ENCODE results near the gene HERC2.
A peak's percentile ranks its signal among the peaks of the same experiment; 100 is the strongest.

The HERC2 gene

GRCh38 chr15:28107111-28107903 is 214.7 kb downstream of the HERC2 start:
- Histone ChIP-seq H3K4me1 (ENCODE audit: insufficient read depth, low read length) (no peaks in the 10 kb centered on the region), H3K9ac (ENCODE audit: low read depth, low read length) (peak overlapping the region; percentile 79), H3K9me3 (ENCODE audit: control insufficient read depth, insufficient read depth, low read length) (no peaks in the 10 kb centered on the region), H3K36me3 (ENCODE audit: insufficient read depth, low read length) (peaks cover 5% of the 10 kb centered on the region; the same call in 1 of the 2 replicates)

DNA sequence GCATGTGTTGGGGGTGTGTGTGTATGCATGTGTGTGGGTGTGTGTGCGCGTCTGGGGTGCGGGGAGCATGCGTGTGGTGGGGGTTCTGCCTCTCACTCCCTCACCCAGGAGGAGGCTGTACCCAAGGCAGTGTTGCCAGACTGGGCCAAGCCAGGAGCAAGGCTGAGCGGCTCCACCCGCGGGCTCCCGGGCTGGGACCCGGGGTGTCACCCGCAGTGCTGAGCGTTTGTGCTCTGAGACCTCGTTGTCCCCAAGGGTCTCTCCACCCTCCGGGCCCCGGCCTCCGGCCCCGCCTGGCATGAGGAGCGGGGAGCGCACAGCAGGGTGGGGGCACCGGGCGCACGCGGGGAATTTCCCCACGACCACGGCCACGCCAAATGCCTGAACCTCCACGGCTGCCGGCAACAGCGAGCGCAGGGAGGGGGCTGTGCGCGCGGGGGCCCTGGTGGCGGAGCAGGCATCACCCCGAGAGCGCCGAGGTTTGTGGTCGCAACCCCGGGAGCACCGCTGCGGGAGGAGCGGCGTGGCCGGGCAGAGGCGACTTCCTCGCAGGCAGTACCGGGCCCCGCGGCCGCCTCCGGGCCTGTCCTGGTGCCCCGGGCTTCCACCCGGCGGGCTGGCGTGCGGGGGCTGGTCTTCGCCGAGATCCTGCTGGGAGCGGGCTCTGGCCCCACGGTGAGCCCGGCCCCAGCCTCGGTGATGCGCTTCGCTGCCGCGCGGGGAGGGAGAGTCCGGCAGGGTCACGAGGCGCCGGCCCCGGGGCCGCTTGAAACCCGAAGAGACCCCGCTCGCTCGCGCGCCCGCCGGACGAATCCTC is 215.5 kb downstream of the HERC2 start:
- H3K4me1 ChIP-seq (ENCODE audit: insufficient read depth, low read length) = no peaks in the 10 kb centered on the region
- peak overlapping the region; percentile 79 for H3K9ac ChIP-seq (ENCODE audit: low read depth, low read length)
- H3K36me3 ChIP-seq (ENCODE audit: insufficient read depth, low read length) = peaks cover under 1% of the 10 kb centered on the region; the same call in 1 of the 2 replicates
- H3K9me3 ChIP-seq (ENCODE audit: control insufficient read depth, insufficient read depth, low read length) = no peaks in the 10 kb centered on the region

GRCh38 chr15:28105793-28106192 is 216.2 kb downstream of the HERC2 start:
- Histone ChIP-seq H3K4me1 (ENCODE audit: insufficient read depth, low read length) (no peaks in the 10 kb centered on the region), H3K9ac (ENCODE audit: low read depth, low read length) (no peak overlapping the region), H3K9me3 (ENCODE audit: control insufficient read depth, insufficient read depth, low read length) (no peaks in the 10 kb centered on the region), H3K36me3 (ENCODE audit: insufficient read depth, low read length) (no peaks in the 10 kb centered on the region)

DNA sequence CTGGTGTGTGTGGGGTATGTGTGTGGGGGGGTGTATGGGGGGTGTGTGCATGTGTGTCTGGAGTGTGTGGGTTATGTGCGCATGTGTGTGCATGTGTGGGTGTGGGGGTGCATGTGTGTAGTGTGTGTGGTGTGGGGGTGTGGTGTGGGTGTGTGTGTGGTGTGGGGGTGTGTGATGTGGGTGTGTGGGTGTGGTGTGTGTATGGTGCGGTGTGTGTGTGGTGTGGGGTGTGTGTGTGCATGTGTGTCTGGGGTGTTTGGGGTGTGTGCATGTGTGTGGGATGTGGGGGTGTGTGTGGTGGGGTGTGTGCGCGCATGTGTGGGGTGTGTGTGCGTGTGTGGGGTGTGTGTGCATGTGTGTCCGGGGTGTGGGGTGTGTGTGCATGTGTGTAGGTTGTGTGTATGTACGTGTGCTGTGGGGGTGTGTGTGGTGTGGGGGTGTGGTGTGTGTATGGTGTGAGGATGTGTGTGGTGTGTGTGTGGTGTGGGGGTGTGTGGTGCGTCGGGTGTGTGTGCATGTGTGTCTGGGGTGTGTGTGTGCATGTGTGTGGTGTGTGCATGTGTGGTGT is 216.7 kb downstream of the HERC2 start:
- H3K36me3 ChIP-seq (ENCODE audit: insufficient read depth, low read length) = no peaks in the 10 kb centered on the region
- no peaks in the 10 kb centered on the region for H3K9me3 ChIP-seq (ENCODE audit: control insufficient read depth, insufficient read depth, low read length)
- H3K4me1 ChIP-seq (ENCODE audit: insufficient read depth, low read length) = no peaks in the 10 kb centered on the region
- H3K9ac ChIP-seq (ENCODE audit: low read depth, low read length) = no peak overlapping the region

DNA sequence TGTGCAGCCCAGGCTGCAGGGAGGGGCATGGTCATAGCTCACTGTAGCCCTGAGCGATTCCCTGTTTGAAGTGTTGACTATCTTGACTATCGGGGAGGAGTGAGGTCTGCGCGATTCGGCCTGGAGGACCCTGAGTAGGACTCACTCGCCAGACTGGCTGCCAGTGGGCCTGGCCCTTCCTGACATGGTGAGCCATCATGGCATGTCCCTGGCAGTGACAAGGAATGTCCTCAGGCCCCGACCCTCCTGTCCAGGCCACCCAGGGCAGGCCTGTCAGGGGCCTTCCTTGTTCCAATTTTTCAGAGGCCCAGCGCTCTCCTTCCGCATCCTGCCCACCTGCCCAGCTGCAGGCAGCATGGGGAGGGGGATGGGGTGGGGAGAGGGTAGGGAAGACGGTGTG is 217.7 kb downstream of the HERC2 start:
- Histone ChIP-seq H3K4me1 (ENCODE audit: insufficient read depth, low read length) (no peaks in the 10 kb centered on the region), H3K9me3 (ENCODE audit: control insufficient read depth, insufficient read depth, low read length) (no peaks in the 10 kb centered on the region), H3K36me3 (ENCODE audit: insufficient read depth, low read length) (no peaks in the 10 kb centered on the region), H3K9ac (ENCODE audit: low read depth, low read length) (no peak overlapping the region)

- H3K4me1 ChIP-seq (ENCODE audit: insufficient read depth, low read length) = peaks cover under 1% of the 10 kb centered on the region; the same call in 1 of the 2 replicates
- H3K9me3 ChIP-seq (ENCODE audit: control insufficient read depth, insufficient read depth, low read length) = no peaks in the 10 kb centered on the region
- no peaks in the 10 kb centered on the region for H3K36me3 ChIP-seq (ENCODE audit: insufficient read depth, low read length)
- no peak overlapping the region for H3K9ac ChIP-seq (ENCODE audit: low read depth, low read length)
Observed at GRCh38 chr15:28103831-28104230, 218.1 kb downstream of the HERC2 start.

- peaks cover 9% of the 10 kb centered on the region; the same call in 1 of the 2 replicates for H3K4me1 ChIP-seq (ENCODE audit: insufficient read depth, low read length)
- no peak overlapping the region for H3K9ac ChIP-seq (ENCODE audit: low read depth, low read length)
Observed at GRCh38 chr15:28101983-28102441, 220.0 kb downstream of the HERC2 start.

GRCh38 chr15:28101201-28101600 is 220.8 kb downstream of the HERC2 start:
- peaks cover 9% of the 10 kb centered on the region; the same call in 1 of the 2 replicates for H3K4me1 ChIP-seq (ENCODE audit: insufficient read depth, low read length)
- H3K9me3 ChIP-seq (ENCODE audit: control insufficient read depth, insufficient read depth, low read length) = no peaks in the 10 kb centered on the region
- no peak overlapping the region for H3K9ac ChIP-seq (ENCODE audit: low read depth, low read length)
- no peaks in the 10 kb centered on the region for H3K36me3 ChIP-seq (ENCODE audit: insufficient read depth, low read length)

More at GRCh38 chr15:28101983-28102441, 220.0 kb downstream of the HERC2 start:
- Histone ChIP-seq H3K36me3 (ENCODE audit: insufficient read depth, low read length) (no peaks in the 10 kb centered on the region), H3K9me3 (ENCODE audit: control insufficient read depth, insufficient read depth, low read length) (no peaks in the 10 kb centered on the region)

GRCh38 chr15:28100516-28101195 is 221.3 kb downstream of the HERC2 start:
- H3K9ac ChIP-seq (ENCODE audit: low read depth, low read length) = no peak overlapping the region
- H3K36me3 ChIP-seq (ENCODE audit: insufficient read depth, low read length) = no peaks in the 10 kb centered on the region
- peaks cover 9% of the 10 kb centered on the region; the same call in 1 of the 2 replicates for H3K4me1 ChIP-seq (ENCODE audit: insufficient read depth, low read length)
- no peaks in the 10 kb centered on the region for H3K9me3 ChIP-seq (ENCODE audit: control insufficient read depth, insufficient read depth, low read length)

GRCh38 chr15:28099555-28100140 is 222.3 kb downstream of the HERC2 start:
- H3K9ac ChIP-seq (ENCODE audit: low read depth, low read length) = peak overlapping the region; percentile 31; the same call in 1 of the 2 replicates

DNA sequence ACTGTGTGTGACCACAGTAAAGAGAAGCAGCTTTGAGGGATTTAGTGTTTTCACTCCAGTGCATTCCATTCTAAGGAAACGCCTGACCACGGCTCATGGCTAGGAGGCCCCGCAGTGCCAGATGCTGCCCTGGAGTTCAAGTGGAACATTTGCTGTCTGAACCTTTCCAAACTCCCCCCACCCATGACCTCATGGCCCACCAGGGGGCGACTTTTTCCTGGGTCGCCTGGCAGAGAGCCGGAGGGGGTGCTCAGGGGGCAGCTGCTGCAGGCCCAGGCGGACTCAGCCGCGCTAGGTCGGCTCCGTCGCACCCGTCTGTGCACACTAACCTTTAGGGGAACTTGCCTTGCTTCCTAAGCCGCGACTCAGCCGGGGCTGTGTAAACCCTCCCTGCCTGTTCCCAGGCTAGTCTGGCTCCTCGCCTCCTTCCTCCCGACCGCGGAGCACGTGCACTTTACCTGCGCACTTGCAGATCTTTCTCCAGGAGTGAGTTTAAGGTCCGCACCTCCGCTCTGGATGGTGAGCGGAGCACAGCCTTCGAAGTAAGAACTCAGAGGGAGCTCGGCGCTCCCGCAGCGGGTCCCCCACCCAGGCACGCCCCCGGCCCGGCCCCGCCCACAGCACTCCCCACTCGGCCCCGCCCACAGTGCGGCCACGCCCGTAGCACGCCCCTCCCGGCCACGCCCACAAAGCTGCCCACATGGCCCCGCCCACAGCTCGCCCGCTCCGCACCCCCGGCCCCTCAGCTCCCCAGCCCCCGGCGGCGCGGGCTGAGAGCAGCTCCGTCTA is 223.0 kb downstream of the HERC2 start, which contains the start of gene OCA2:
Gene OCA2 (minus strand): TSS at position 550 of the 789 bp plus-strand sequence. CDS start 17,441 bp downstream, outside the sequence.
- peak within 1 kb of the TSS; percentile 52; the same call in 1 of the 2 replicates for H3K9ac ChIP-seq (ENCODE audit: low read depth, low read length)
- H3K36me3 ChIP-seq (ENCODE audit: insufficient read depth, low read length) = no peaks in the 10 kb centered on the region
- peaks cover 9% of the 10 kb centered on the region; the same call in 1 of the 2 replicates for H3K4me1 ChIP-seq (ENCODE audit: insufficient read depth, low read length)
- H3K9me3 ChIP-seq (ENCODE audit: control insufficient read depth, insufficient read depth, low read length) = no peaks in the 10 kb centered on the region

More at GRCh38 chr15:28099555-28100140, 222.3 kb downstream of the HERC2 start:
- H3K9me3 ChIP-seq (ENCODE audit: control insufficient read depth, insufficient read depth, low read length) = no peaks in the 10 kb centered on the region
- no peaks in the 10 kb centered on the region for H3K36me3 ChIP-seq (ENCODE audit: insufficient read depth, low read length)
- H3K4me1 ChIP-seq (ENCODE audit: insufficient read depth, low read length) = peaks cover 9% of the 10 kb centered on the region; the same call in 1 of the 2 replicates

DNA sequence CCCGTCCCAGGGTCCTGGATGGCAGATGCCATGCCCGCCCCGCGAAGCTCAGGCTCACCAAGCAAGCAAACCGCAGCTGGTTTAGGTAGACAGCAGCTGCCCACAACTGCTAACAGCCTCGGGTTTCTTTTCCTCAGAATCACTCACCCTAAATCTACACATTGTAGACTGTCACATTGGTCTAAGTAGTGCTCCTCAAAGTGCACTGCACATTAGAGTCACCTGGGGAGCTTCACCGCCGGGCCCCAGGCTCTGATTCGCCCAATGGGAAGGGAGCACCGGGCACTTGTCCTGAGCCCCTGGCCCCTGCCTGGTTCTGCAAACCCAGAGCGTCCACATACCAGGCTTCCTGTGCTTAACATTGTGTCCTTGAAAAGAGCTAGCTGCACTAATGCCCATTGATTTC is 223.6 kb downstream of the HERC2 start:
- no peaks in the 10 kb centered on the region for H3K9me3 ChIP-seq (ENCODE audit: control insufficient read depth, insufficient read depth, low read length)
- H3K36me3 ChIP-seq (ENCODE audit: insufficient read depth, low read length) = no peaks in the 10 kb centered on the region
- H3K9ac ChIP-seq (ENCODE audit: low read depth, low read length) = peak overlapping the region; percentile 52; the same call in 1 of the 2 replicates
- H3K4me1 ChIP-seq (ENCODE audit: insufficient read depth, low read length) = peaks cover 9% of the 10 kb centered on the region; the same call in 1 of the 2 replicates
